Body of pancreas (tissue), 4 donors: ENCODE data around the gene FLACC1.

Experiments
- CTCF ChIP-seq, 7 experiments: fragments of 450-650 bp in 4 of 7; fragments of 200-600 bp in 3 of 7; sonication (generic) in 3 of 7; IDR thresholded peaks; one replicate each; pipeline ENCODE4 v1.5.1; 2016 to 2019; ENCODE audit warnings: antibody characterized with exemption in 7 of 7
- POLR2A ChIP-seq, 3 donors: fragments of 450-650 bp; IDR thresholded peaks; one replicate each; pipeline ENCODE4 v1.6.1; 2016; ENCODE audit warnings: antibody characterized with exemption in 3 of 3, mild to moderate bottlenecking in 2 of 3

DNA sequence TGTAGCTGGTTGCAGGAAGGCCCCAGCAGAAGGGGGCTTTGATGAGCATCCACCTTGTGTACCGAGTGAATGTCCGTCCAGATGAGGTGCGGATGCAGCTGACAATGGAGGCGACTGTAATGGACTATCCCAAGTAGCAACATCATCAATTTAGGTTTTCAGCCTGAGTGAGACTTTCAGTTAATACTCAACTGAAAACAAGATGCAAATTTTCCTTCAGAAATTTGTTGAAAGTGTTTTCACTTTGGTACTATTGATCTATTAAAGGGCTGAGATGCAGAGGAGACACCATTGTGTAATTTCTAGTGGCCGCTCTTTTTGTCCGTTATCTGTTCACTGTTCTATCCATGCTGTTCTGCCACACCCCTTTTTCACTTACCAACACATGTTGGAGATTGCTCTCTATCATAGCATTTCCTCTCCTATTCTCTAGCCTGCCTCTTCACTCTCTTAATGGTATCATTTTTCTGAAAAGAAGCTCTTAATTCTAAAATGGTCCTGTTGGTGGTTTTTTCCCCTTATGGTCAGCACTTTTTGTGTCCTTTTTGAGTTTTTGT is 108.8 kb downstream of the FLACC1 start:
- TF ChIP-seq CTCF (IDR thresholded peaks at IDR 0.05) (no peak), POLR2A (IDR thresholded peaks at IDR 0.05) (no peak)
